HUDEP-2 (cell line): ENCODE data around the gene PRKCH.

Source experiments
- DNase-seq, 76 experiments: peaks; one replicate each; lab custom pipeline; 2025; ENCODE audit not compliant: unreplicated experiment in 76 of 76; lab: John Stamatoyannopoulos, UW

PRKCH gene

DNA sequence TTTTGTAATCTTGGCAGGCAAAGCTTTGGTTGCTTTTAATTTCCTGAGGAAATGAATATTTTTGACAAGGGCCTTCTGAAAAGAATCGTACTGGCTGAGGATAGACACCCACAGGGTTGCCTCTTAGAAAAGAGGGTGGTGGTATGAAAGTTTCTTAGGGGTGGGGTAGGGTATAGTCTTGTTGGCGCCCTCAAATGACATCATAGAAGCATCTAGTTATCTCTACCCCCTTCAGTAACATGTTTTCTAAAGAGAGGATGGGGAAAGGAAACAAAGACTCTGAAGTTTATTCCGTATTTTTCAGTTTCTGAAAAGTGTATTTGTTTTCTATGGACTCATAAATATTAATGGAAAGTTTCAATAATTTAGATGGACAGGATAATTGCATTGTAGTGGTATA lies 13.7 kb downstream of the PRKCH start:
- no peak for DNase-seq

DNA sequence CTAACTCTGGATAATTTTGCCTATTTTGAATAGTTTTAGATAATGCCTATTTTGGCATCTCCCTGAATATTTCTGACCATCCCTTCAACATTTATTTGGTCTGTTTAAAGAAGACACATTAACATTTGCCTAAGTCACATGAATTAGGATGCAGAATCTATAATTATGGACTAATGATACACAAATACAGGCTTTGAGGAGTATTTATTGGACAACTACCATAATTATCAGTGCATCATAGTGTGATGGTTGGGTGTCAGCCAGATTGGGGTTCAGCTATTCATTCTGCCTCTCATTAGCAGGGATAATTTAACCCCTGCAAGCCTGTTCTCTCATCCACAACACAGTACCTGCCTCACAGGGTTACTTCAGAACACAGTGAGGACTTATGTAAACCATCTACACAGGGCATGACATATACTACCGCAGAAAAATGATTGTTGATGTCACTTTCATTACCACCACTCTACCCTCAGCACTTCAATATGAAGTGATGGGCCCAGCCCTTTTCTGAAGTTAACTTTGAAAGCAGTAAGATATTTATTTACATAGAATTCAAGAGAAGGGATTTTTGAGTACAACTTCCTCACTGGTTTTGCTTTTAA lies 14.4 kb downstream of the PRKCH start:
- no peak for DNase-seq

DNA sequence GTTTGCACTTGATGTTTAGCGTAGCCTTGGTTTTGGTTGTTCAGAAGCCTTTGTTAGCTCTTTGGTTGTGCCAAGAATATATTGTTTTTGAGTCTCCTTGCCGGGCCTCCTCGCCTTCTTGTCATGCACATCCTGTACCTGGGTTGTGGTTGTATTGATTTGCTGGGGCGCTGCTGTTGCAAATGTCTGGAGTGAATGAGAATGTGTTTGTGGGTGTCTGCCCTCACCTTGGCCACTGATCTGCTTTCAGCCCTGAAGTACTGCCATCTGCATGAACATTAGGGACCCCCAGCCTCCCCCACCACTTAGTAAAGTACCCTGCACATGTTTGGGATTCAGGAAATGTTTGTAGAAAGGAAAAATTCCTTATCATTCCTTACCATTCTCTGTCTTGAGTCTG lies 16.5 kb downstream of the PRKCH start:
- DNase-seq, result peak in 1 of 76 experiments; percentile 10

DNA sequence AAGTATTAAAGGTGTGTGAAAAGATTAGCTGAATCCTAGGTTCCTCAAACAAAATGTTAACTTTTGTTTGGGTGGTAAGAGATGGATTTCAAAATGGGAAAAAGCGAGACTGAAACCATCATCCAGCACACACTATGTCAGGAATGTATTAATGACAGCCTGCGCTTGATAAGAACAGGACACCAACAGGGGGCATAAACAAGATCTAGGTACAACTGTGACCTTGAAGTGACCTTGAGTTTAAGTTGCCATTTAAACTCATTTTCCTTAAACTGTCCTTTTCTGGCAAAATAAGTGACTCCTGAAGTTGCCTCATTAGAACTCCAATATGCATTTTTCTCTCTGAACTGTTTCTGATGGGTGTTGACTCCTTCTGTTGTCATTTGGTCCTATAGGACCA lies 17.1 kb downstream of the PRKCH start:
- no peak for DNase-seq

DNA sequence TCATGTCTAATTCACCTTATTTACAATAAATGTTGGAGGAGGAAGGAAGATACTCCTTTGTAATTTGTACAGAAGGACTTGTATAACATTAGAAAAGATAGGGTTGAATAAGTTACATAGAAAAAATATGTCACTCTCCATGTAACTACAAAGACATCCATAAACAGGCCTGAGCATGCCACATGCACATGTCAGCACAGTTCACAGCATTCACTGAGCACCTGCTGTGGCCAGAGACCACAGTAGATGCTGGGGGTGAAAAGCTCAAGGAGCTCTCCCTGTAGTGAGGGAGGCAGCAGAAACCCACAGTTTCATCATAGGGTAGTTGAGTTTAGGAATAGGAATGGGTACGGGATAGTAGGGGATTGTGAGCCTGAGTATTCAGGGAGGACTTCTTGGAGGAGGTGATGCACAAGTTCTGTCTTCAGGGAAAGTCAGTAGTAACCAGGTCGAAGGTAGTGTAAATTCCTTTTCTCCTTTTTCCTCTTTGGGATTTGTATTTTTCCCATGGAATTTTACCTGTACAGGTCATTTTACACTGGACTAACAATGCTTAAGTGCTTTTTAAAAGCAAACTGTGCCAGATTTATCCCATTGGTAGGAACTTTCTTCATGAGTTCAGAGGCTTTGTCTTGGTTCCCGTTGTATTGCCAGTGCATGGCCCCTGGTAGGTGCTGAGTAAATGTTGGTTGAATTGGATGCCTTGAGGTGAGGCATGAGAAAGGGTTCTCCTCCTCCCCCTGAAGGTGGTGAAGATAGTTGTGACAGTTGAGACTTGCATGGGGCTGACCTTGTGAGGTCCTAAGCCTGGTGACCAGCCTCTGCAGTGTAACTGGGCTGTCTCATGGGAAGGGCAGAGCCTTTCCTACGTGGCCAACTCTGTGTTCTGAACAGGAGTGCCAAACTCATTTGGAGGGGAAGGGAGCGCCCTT lies 20.2 kb downstream of the PRKCH start:
- DNase-seq, result no peak

DNA sequence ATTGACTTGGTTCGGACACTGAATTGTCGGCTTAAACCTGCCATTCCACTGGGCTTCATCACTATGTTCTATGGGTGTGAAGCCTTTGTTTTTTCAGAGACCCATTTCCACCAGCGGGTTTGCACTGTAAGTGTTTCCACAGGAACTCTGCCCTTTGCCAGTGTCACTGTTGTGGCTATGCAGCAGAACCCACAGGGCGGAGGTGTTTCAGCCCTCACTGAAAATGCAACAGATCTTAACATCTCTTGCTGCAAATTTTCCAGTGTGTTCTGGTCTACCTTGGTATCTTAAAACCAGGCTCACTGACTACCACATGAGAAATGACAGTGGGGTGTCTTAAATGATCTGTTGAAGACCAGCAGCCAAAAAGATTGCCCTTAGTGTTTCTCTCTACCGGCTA lies 21.1 kb downstream of the PRKCH start:
- no peak for DNase-seq

DNA sequence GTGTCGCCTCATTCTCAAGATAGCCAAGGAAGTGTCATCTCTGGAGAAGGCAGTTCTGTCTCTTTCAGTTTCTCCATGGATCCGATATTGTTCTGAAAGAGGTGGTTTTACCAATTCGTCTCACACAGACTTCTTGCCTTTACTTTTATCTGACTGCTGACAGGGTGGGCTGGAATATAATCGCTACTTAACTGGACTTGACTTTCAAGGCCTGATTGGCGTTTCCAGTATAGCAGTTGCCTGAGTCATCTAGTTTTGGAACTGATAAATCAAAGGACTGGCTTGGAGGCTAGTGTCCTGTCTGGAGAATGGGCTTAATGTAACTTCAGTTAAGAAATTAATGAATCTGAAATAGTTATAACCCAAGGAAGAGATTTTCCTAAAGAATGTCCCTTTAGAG lies 21.6 kb downstream of the PRKCH start:
- DNase-seq, result peak in 1 of 76 experiments; percentile 2

DNA sequence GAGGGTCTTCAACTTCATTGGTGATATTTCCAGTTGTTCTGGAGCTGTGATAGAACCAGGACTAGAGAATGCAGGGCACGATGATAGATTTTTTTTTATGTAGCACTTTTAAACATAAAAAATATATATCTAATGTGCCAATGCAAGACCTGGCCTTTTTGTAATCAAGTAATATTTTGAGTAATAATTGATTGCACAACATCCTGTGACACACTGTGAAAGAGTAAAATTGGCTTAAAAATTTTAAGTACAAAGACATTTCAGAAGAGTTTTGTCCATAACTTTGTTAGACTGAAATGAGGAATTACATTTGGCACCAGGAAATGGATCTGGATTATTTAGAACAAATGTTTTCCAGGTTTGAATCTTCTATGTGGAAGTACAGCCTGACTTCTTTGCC lies 22.1 kb downstream of the PRKCH start:
- no peak for DNase-seq

DNA sequence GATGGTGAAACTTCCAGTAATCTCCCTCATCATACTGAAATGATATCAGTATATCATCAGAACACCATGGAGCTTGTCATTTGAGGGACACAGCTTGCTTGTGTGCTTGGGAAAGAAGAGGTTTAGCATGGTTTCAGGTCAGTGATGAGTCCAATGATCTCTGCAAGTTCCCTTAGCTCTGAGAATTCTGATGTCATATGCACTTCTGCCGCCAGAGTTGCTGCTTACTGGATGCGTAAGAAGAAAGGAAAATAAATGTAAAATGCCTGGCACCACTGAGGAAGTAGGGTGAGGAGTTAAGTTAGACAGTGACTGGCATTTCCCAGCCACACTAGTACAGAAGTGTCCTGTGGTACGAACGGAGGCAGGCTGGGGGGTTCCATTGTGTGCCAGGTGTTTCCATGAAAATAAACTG lies 22.6 kb downstream of the PRKCH start:
- DNase-seq, result no peak

DNA sequence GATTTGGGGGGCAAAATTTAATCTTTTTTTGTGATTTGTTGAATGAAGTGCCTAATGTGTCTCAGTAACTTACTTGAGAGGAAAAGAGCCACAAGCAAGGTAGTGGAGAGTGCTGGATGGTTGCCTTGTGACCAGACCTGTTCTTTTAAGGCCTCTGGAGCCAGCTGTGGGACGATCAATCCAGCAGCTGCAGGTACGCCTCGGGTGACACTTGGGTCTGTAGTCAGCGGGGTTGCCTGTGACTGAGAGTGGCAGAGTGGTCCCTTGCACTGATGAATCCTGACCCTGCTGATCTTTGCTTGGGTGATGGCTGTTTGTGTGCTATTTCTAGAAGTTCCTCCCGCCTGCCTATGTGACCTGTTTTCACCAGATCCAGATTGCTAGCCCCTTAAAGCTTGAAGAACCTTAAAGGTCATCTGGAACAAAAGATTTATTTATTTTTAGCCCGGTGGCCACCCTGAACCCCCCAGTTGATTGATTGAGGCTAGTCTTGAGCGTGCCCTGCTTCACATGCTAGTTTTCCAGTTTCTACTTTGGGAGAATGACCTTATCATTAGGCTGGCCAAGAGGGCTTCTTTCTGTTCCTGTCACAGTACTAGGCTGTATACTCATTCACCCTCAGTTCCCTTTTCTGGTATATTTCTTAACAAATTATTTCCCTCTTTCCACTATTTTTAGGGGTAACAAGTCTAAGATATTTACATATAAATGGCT lies 23.2 kb downstream of the PRKCH start:
- DNase-seq, result no peak

DNA sequence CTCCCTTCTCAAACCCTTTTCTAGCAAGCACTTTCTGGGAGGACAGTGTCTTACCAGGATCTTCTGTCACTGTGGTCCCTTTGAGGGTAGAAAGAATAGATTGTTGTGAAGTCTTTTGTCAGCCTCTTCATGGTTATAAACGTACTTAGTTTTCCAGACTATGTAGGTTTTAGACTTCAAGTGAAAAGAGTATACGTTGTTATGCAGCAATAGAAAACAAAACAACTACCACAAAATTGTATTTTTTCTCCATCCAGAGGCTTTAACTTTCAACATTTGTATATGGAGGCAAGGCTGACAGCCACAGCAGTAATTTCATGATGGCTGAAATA lies 23.7 kb downstream of the PRKCH start:
- no peak for DNase-seq

DNA sequence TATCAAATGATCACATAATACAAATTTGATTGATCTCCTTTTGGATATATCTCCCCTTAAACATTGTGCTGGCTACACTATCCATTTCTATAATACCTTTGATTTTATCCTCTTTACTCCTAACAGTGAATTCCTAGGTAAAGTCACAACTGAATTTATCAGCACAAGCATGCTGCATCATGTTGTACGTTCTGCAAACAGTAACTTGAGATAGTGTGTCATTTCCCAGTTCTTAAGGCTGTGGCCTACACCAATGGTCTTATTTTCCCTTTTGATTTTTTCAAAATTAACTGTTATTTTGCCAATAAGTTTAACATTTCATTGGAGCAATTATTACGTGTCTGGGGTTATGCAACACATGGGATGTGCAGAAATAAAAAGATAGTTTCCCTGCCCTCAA lies 24.8 kb downstream of the PRKCH start:
- no peak for DNase-seq

DNA sequence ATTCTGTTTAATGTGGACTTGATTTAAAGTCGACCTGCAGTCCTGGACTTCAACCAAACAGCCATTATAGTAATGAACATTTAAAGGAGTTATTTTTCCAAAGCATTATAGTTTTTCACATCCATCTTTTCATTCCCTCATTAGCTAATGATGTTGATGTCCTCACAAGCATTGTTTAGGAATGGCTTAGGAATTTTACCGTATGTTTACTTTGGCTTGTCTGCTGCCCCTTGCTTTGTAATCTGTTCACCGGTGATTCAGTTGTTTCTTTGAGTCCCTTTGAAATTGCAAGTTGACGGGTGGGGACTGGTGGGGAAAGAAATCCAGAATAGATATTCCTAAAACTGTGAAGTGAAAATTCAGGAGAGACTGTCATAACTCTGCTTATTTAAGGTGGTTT lies 25.4 kb downstream of the PRKCH start:
- DNase-seq, result no peak

DNA sequence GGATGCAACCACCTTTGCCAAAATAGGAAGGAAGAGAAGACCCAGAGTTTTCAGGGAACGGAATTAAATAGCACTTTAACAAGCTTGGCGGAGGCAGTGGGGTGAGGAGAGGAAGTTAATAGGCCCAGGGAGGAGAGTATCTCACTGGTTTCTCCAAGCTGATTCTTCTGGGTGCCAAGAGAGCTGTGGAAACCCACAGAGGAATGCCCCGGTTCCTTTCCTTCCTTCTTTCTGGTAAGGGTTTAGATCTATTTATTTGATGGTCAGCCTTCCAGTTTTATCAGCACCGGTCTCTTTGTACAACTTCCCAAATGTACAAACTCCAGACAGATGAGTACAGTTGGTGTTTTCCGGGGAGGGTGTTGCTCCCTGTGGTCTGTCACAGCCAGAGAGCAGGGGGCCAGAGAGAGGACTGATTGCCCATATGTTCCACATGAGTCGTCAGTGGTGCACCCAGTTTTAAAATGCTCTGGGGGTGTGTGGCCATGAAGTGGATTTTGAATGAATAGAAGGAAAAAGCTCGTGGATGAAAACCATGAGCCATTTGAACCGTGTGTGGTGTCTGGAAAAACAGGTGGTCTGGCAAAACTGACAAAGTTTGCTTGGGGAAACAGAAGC lies 26.6 kb downstream of the PRKCH start:
- no peak for DNase-seq

DNA sequence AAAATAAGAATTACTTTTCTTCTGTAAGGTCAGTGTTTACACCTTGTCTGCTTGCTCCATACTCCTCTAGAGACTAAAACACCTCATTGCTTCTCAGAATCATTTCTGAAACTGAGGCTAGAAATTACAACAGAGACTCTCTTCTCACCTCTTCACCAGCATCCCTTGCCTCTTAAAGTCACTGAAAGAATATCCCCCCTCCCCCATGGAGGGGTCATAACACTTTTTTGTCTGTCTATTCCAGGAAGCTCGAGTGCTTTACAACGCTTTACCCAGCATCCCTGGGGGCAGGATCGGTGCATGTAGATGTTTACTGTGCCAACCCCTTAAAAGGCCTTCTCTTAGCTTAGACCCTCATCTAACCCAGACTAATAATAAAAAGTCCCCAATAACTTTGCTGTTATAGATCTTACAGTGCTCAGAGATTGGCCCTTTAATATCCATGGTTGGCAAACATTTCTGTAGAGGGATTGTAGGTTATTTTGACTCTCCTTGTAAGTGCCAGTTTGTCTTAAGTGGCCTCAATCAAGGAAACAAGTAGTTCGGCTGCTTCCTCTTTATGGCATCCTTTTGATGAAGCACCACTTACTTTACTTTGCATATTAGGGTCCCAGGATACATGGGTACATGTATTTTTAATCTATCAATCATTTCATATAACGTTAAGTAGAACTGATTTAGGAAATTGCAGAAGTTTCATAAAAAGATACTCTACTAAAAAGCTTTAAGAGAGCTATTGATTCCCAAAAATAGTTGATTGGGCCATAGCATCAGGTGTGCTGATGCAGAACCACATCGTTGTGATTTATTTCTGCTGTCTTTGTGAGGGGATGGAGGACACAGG lies 29.3 kb downstream of the PRKCH start:
- DNase-seq, result no peak

DNA sequence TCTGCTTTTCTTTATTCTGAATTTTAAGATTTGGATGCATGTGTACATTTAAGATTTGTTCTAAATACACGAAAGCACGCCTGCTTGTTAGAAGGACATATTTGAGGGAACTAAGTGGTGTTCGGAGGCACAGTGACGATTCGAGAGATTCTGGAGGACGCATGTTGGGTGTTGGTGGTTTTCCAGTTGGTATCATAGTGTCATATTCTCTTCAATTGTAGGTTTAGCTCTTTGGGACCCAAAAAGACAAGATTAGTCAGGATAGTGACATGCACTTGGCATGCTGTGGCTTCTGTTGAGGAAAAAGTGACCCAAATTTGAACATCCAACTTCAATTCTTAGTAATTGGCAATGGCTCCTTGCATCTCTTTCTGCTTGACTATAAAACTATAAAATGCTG lies 30.1 kb downstream of the PRKCH start:
- DNase-seq, result no peak

DNA sequence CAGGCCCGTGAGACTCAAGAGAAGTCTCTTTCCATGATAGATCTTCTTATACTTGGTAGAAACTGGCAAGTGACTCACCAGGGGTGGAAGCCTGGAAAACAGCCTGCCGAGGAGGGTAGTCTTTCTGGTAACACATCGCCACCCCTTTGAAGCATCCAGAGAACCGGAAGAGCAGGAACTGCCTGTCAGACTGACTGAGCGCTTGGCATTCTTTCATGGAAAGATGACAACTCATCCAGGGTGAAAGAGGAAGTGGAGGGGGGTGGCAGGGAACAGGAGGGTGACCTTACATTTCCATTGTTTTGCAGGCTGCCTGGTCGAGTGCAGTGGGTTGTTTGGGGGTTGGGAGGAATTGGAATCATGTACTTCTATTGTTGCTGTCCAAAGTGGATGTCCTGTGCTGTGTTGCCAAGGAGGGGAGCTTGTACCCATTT lies 34.5 kb downstream of the PRKCH start:
- DNase-seq, result no peak

DNA sequence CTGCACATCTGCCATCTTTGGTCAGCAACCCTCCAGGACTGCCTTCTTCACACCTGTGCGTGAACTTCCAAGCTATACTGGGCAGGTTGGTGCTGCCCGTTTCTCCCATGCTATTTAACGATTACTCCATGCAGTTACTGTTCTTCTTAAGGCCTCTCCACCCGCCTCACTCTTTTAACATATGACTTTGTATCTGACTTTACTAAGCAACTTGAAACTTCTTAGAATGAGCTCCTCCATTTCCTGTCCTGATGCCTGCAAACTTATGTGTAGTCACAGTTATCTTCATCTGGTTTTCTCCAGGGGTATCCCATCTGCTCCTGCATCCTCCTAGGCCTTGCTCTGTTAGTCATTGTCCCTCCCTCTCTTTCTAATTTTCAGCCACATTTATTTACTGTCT lies 35.7 kb downstream of the PRKCH start:
- DNase-seq, result no peak

DNA sequence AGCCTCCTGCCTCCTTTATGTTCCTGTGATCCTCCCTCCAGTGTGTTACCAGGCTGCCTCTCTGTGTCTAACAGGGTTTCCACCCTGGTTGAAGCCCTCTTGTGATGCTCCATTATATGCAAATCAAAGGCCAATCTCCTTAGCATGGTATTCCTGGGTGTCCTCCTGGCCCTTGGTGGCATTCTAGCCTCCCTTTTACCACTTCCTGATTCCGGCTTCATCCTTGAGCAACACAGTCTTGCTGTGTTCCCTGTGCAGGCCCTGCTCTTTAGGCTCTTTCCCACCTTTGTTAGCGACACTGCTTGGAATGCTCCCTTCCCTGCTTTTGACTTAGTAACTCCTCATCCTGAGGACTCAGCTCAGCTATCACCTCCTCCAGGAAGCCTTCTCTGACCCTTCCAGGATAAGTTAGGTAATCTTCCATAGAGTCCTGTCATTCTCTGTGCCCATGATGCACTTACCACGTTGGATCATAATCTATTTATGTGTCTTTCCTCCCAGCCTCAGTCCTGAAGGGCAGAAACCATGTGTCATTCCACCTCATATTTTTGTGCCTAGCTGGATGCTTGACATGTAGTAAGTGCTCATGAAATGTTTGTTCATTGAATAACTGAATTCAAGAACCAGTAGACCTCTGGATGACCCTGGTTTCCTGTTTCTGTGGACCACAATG lies 37.3 kb downstream of the PRKCH start:
- no peak for DNase-seq
